Mesendoderm (in vitro differentiated cells): Measurements from ENCODE around the gene CCDC188.
"Not testable (repeated sequence)": the region's sequence is repeated elsewhere in the genome, so short reads cannot be mapped to it uniquely, and the experiment has no call there.

Experiments used
- DNase-seq: peaks from one replicate; pipeline ENCODE4 v3.0.0; 2013
- H2AK5ac ChIP-seq: 2 replicates; pipeline ENCODE4 v1.6.1; 2013; ENCODE audit warnings: low read length, inconsistent platforms
- H2BK120ac ChIP-seq: 2 replicates; pipeline ENCODE4 v1.6.1; 2013; ENCODE audit warnings: low read depth, mild to moderate bottlenecking, low read length, moderate library complexity, mixed read lengths
- H2BK15ac ChIP-seq: replicated peaks from 2 replicates; pipeline ENCODE4 v1.6.1; 2013; ENCODE audit warnings: low read depth, mild to moderate bottlenecking, moderate library complexity
- H2BK5ac ChIP-seq: 2 replicates; pipeline ENCODE4 v1.6.1; 2013; ENCODE audit warnings: low read length, inconsistent platforms
- H3K18ac ChIP-seq: 2 replicates; pipeline ENCODE4 v1.6.1; 2013; ENCODE audit warnings: mild to moderate bottlenecking, low read length, mixed read lengths
- H3K23ac ChIP-seq: one replicate; pipeline ENCODE4 v1.6.1; 2013; ENCODE audit warnings: low read length
- H3K27ac ChIP-seq: 2 replicates; pipeline ENCODE4 v1.5.1; 2013; ENCODE audit warnings: low read depth, mild to moderate bottlenecking, inconsistent platforms, low read length, moderate library complexity
- H3K27me3 ChIP-seq: 2 replicates; pipeline ENCODE4 v1.6.1; 2013; ENCODE audit warnings: low read length, control low read depth, mild to moderate bottlenecking, inconsistent platforms; ENCODE audit not compliant: insufficient read depth, poor library complexity
- H3K36me3 ChIP-seq: 2 replicates; pipeline ENCODE4 v1.6.1; 2013; ENCODE audit warnings: low read length, inconsistent platforms; ENCODE audit not compliant: control insufficient read depth, insufficient read depth
- H3K4ac ChIP-seq: one replicate; pipeline ENCODE4 v1.6.1; 2013; ENCODE audit warnings: low read depth, mild to moderate bottlenecking, low read length, moderate library complexity
- H3K4me1 ChIP-seq: 2 replicates; pipeline ENCODE4 v1.6.1; 2013; ENCODE audit warnings: low read depth, low read length, inconsistent platforms; ENCODE audit not compliant: control insufficient read depth
- H3K4me2 ChIP-seq: 2 replicates; pipeline ENCODE4 v1.6.1; 2013; ENCODE audit warnings: low read length
- H3K4me3 ChIP-seq: 2 replicates; pipeline ENCODE4 v1.5.1; 2013; ENCODE audit warnings: mild to moderate bottlenecking, low read length
- H3K56ac ChIP-seq: one replicate; pipeline ENCODE4 v1.6.1; 2013; ENCODE audit warnings: low read length
- H3K79me1 ChIP-seq: 2 replicates; pipeline ENCODE4 v1.6.1; 2013; ENCODE audit warnings: low read length, inconsistent platforms
- H3K79me2 ChIP-seq: 2 replicates; pipeline ENCODE4 v1.6.1; 2013; ENCODE audit warnings: mild to moderate bottlenecking, low read length; ENCODE audit not compliant: control insufficient read depth, insufficient read depth
- H3K9ac ChIP-seq: 2 replicates; pipeline ENCODE4 v1.6.1; 2013; ENCODE audit warnings: low read length, inconsistent platforms
- H4K5ac ChIP-seq: one replicate; pipeline ENCODE4 v1.6.1; 2013; ENCODE audit warnings: low read length
- H4K8ac ChIP-seq: one replicate; pipeline ENCODE4 v1.6.1; 2013; ENCODE audit warnings: low read depth, mild to moderate bottlenecking, control low read depth, low read length, moderate library complexity
- WGBS: extraction: QIAGEN DNeasy Blood & Tissue Kit; methylation state at CpG from one replicate; pipeline ENCODE4 v1.1.7; 2013; ENCODE audit warnings: low lambda C conversion rate, missing lambda C conversion rate; ENCODE audit not compliant: insufficient coverage; ENCODE audit errors: extremely low coverage; 5-methylcytosine and 5-hydroxymethylcytosine counted together

The CCDC188 gene

GRCh38 chr22:20160041-20160440, 9.2 kb upstream of the CCDC188 start:
- no peaks in the 10 kb centered on the region for H3K27me3 ChIP-seq
- no peak overlapping the region for H3K27ac ChIP-seq
- no peak overlapping the region for H3K9ac ChIP-seq
- H3K4me3 ChIP-seq = no peak overlapping the region
- no peak overlapping the region for H3K4ac ChIP-seq
- no peak overlapping the region for H3K18ac ChIP-seq
- H4K8ac ChIP-seq = no peak overlapping the region
- H3K56ac ChIP-seq = no peak overlapping the region
- no peak overlapping the region for H3K23ac ChIP-seq
- no peaks in the 10 kb centered on the region for H3K79me1 ChIP-seq
- H3K36me3 ChIP-seq = no peaks in the 10 kb centered on the region
- H2BK15ac ChIP-seq = no peak overlapping the region
- no peak overlapping the region for H4K5ac ChIP-seq
- no peak overlapping the region for H2BK5ac ChIP-seq
- no peak overlapping the region for H2BK120ac ChIP-seq
- no peak for DNase-seq
- no peak overlapping the region for H2AK5ac ChIP-seq
- no peaks in the 10 kb centered on the region for H3K4me1 ChIP-seq
- no CpG with 5 or more reads among the region's 10 CpGs for WGBS
- no peaks in the 10 kb centered on the region for H3K79me2 ChIP-seq
- no peak overlapping the region for H3K4me2 ChIP-seq

GRCh38 chr22:20159531-20159930, 8.7 kb upstream of the CCDC188 start:
- not testable (repeated sequence) for H2BK15ac ChIP-seq, H2BK120ac ChIP-seq, H2BK5ac ChIP-seq, H4K8ac ChIP-seq, H3K4ac ChIP-seq, H3K23ac ChIP-seq, H3K36me3 ChIP-seq, H3K4me3 ChIP-seq, H3K4me2 ChIP-seq, DNase-seq, H3K9ac ChIP-seq, H3K18ac ChIP-seq, H2AK5ac ChIP-seq, H3K4me1 ChIP-seq, H3K79me1 ChIP-seq, H3K79me2 ChIP-seq, H3K27me3 ChIP-seq, H3K27ac ChIP-seq, H4K5ac ChIP-seq, H3K56ac ChIP-seq
- WGBS = no CpG with 5 or more reads among the region's 14 CpGs

- Histone ChIP-seq H3K4me2 (no peak overlapping the region), H3K9ac (no peak overlapping the region), H2AK5ac (no peak overlapping the region), H3K36me3 (no peaks in the 10 kb centered on the region), H3K4me3 (no peak overlapping the region), H3K4me1 (no peaks in the 10 kb centered on the region), H3K79me1 (no peaks in the 10 kb centered on the region), H4K8ac (no peak overlapping the region), H3K4ac (no peak overlapping the region), H2BK15ac (no peak overlapping the region), H3K27me3 (no peaks in the 10 kb centered on the region), H3K27ac (no peak overlapping the region), H3K79me2 (no peaks in the 10 kb centered on the region), H2BK120ac (no peak overlapping the region), H3K23ac (no peak overlapping the region), H3K18ac (no peak overlapping the region), H3K56ac (no peak overlapping the region), H2BK5ac (no peak overlapping the region), H4K5ac (no peak overlapping the region)
- no CpG with 5 or more reads among the region's 9 CpGs for WGBS
- peak; percentile 21 for DNase-seq
These were observed 8.2 kb upstream of the CCDC188 start for GRCh38 chr22:20159076-20159475.

- Histone ChIP-seq H3K9ac (no peak overlapping the region), H3K27ac (no peak overlapping the region), H3K56ac (no peak overlapping the region), H4K8ac (no peak overlapping the region), H3K79me2 (no peaks in the 10 kb centered on the region), H3K4me1 (no peaks in the 10 kb centered on the region), H3K18ac (no peak overlapping the region), H3K27me3 (no peaks in the 10 kb centered on the region), H3K79me1 (no peaks in the 10 kb centered on the region), H2BK5ac (no peak overlapping the region), H3K4me3 (no peak overlapping the region), H3K36me3 (no peaks in the 10 kb centered on the region), H2AK5ac (no peak overlapping the region), H3K23ac (no peak overlapping the region), H2BK15ac (no peak overlapping the region), H4K5ac (no peak overlapping the region), H3K4ac (no peak overlapping the region), H2BK120ac (no peak overlapping the region), H3K4me2 (no peak overlapping the region)
- no peak for DNase-seq
- WGBS = no CpG with 5 or more reads among the region's 15 CpGs
These were observed 7.7 kb upstream of the CCDC188 start for GRCh38 chr22:20158391-20159036.

- no peak overlapping the region for H3K18ac ChIP-seq
- no peak overlapping the region for H3K4me3 ChIP-seq
- H3K4ac ChIP-seq = no peak overlapping the region
- no peak overlapping the region for H3K23ac ChIP-seq
- no peak overlapping the region for H2BK120ac ChIP-seq
- H2BK5ac ChIP-seq = no peak overlapping the region
- H3K79me2 ChIP-seq = no peaks in the 10 kb centered on the region
- no peaks in the 10 kb centered on the region for H3K4me1 ChIP-seq
- no peak overlapping the region for H4K5ac ChIP-seq
- no peak for DNase-seq
- WGBS = no CpG with 5 or more reads among the region's 15 CpGs
- no peaks in the 10 kb centered on the region for H3K79me1 ChIP-seq
- no peaks in the 10 kb centered on the region for H3K36me3 ChIP-seq
- H3K27me3 ChIP-seq = no peaks in the 10 kb centered on the region
- no peak overlapping the region for H4K8ac ChIP-seq
- no peak overlapping the region for H3K9ac ChIP-seq
- H3K56ac ChIP-seq = no peak overlapping the region
- no peak overlapping the region for H2BK15ac ChIP-seq
- H3K27ac ChIP-seq = no peak overlapping the region
- H2AK5ac ChIP-seq = no peak overlapping the region
- H3K4me2 ChIP-seq = no peak overlapping the region
These were observed 6.8 kb upstream of the CCDC188 start for GRCh38 chr22:20157430-20158183.
